ENCODE data around the gene LSP1.
"Not testable (repeated sequence)": the region's sequence is repeated elsewhere in the genome, so short reads cannot be mapped to it uniquely, and the experiment has no call there.

Gene LSP1

DNA sequence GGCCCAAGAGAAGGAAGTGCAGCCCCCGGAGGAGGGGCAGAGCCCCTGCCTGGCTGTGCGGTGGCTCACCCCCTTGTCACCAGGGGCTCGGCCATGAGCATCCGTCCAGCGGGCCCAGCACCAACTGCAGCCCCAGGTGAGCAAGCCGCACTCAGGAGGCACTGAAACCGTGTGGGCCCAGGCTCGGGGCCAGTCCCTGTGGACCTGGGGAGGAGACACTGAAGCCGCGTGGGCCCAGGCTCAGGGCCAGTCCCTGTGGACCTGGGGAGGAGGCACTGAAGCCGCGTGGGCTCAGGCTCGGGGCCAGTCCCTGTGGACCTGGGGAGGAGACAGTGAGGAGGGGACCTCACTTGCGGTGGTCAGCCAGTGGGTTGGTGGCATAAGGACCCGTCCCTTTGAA lies 13.9 kb downstream of the LSP1 start:
- no peak for DNase-seq

GRCh38 chr11:1867381-1867780 lies 14.5 kb downstream of the LSP1 start:
- no peak for DNase-seq

GRCh38 chr11:1868056-1868635 lies 15.3 kb downstream of the LSP1 start:
- no peak for DNase-seq

DNA sequence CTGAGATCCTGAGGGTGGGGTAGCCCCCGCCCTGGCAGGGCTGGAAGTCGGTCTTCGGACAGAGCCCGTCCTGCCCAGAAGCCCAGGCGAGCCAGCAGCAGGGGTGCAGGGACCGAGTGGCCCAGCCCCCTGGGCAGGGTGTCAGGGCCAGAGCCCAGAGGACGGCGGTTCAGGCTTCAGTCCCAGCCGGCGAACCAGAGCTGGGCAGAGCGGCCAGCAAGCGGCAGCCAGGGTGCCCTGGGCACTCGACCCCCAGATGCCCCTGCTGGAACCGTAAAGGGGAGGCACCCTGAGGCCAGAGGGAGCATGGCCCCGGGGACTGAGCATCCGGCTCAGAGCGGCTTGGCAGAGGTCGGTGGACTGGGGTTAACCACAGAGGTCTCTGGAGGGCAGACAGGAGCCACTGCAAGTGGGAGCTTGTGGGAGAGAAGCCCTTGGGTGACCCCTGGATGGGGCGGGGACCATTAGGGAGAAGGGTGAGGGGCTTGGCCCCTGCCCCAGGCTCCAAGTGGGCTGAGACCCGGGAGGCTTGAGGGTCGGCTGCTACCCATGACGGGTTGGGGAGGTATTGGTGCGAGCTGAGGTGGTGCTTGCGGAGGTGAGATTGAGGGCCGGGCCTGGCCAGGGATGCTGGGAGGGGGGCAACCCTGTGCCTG lies 15.9 kb downstream of the LSP1 start:
- DNase-seq: no peak

DNA sequence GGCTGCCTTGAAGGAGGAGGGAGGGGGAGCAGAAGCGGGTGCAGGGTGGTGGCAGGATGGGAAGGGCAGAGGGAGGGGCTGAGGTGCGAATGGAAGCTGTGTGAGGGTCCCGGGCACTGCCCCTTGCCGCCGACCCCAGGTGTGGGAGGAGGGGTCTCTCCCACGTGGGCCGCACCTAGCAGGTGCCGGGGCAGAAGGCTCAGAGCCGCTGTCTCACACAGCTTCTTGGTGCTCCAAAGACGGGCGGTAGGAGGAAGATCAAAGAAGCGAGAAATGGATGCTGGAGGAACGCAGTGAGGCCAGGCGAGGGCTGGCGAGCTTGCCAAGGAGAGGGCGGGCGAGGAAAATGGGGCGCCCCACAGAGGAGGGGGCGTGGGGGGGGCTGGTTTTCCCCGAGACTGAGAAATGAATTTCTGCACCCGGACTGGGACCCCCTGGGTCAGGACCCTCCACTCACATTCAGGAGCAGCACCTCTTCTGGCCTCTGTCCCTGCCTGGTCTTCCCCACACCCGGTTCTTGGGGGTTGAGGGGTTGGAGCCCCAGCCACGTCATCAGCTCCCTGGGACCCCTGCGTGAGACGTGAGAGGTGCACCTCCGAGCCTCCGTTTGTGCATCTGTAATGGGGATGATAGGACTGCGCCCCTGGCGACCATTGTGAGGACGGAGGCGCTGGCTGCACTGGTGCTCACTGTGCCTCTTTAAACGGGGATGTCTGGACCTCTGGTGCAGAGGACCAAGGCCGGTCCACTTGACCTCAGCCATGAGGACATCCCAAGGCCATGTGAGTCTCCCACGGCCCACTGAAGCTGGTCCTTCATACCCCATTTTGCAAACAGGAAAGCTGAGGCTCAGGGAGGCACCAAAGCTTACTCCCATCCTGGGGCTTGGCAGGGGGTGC lies 16.8 kb downstream of the LSP1 start:
- no peak for DNase-seq

- no peak for DNase-seq
These were observed 17.4 kb downstream of the LSP1 start for GRCh38 chr11:1870326-1870696.

- no peak for DNase-seq
These were observed 18.0 kb downstream of the LSP1 start for GRCh38 chr11:1870721-1871466.

- no peak for DNase-seq
These were observed 18.6 kb downstream of the LSP1 start for GRCh38 chr11:1871531-1871930.

- DNase-seq: no peak
These were observed 19.5 kb downstream of the LSP1 start for GRCh38 chr11:1872267-1872985.

GRCh38 chr11:1873048-1873812 lies 20.3 kb downstream of the LSP1 start:
- no peak for DNase-seq

GRCh38 chr11:1873813-1874150 lies 20.9 kb downstream of the LSP1 start:
- not testable (repeated sequence) for DNase-seq

- not testable (repeated sequence) for DNase-seq
These were observed 21.7 kb downstream of the LSP1 start for GRCh38 chr11:1874441-1875092.

- no peak for DNase-seq
These were observed 22.4 kb downstream of the LSP1 start for GRCh38 chr11:1875093-1875850.

DNA sequence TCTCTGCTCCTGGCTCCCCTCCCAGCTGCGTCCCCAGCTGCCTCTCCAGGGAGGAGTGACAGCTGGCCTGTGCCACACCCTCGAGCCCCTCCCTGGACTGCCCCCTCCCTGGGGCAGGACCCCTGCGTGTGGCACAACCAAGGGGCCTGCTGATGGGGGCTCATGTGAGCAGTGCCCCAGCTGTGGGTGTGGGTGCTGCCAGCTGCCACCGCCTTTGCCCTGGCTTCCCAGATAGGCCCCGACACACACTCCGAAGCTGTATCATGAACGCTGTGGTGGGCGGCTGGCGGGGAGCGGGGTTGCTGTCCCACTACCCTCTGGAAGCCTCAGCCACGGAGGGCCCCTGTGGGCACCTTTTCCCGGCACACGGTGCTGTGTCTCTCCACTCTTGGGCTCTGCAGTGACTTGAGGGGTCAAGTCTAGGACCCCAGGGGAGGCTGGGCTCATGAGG lies 23.0 kb downstream of the LSP1 start:
- DNase-seq: not testable (repeated sequence)

DNA sequence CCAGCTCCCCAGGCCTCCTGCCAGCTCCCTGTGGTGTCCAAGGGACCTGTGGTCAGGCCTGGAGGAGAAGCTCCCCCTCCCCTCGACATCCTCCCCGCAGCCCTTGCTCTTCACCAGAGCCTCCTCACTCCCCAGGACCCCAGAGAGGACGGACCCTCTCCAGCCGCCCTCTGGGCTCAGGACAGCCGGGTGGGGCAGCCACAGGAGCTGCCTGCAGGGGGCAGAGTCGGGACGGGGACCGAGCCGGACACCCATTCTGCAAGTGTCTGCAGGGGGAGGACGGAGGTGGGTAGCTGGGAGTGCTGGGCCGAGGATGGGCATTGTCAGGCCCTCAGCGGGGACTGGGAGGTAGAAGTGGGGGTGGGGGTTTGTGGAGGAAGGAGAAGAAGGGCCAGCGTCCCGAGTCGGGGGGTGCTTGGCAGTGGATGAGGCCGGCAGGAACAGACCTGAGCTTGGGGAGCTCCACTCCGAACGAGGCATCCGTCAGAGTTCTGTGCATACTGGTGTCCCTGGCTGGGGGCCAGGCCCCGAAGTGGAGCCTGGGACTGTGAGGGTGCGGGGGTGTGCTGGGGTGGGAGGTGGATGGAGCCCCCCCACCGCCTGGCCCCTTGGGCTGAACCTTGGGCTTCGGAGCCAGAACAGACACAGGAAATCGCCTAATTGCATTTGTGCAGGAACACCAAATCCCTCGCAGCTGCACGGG lies 23.6 kb downstream of the LSP1 start:
- no peak for DNase-seq

DNA sequence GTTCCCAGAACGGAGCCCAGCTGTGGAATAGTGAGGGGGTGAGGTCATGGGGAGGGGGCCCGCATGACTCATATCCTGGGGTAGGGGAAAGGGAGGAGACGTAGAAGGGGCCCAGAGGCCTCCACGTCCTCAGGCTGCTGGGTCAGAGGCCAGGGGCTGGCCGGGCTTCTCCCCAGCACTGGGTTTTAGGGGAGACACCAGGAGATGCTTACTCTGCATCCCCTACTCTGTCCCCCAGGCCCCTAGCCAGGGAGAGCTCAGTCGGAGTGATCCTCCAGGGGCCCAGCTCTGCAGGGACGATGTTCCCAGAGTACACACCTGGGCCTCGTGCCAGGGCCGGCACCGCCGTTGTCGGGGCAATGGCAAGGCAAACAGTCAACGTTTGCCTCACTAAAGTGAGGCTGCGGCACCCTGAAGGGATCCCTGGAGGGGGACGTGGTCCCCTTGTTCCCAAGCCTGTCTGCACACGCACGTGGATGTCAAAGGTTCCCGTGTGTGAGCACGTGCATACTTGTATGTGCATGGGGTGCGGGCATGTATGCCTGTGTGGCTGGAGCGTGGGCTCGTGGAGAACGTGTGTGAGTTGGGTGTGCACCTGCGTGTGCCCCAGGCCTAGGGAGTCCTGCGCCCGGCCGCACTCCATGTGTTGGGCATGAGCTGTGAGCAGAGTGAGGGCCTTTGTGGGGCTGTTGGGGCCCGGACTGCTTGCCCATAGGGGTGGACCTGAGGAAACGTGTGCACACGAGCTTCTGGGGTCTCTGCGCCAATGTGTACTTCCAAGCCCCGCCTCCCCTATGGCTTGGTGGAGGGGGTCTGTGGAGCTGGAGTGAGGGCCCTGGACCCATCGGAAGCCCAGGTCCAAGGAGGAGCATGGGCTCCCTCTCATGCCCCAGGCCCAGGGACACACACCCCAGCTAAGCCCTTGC lies 24.6 kb downstream of the LSP1 start:
- no peak for DNase-seq

DNA sequence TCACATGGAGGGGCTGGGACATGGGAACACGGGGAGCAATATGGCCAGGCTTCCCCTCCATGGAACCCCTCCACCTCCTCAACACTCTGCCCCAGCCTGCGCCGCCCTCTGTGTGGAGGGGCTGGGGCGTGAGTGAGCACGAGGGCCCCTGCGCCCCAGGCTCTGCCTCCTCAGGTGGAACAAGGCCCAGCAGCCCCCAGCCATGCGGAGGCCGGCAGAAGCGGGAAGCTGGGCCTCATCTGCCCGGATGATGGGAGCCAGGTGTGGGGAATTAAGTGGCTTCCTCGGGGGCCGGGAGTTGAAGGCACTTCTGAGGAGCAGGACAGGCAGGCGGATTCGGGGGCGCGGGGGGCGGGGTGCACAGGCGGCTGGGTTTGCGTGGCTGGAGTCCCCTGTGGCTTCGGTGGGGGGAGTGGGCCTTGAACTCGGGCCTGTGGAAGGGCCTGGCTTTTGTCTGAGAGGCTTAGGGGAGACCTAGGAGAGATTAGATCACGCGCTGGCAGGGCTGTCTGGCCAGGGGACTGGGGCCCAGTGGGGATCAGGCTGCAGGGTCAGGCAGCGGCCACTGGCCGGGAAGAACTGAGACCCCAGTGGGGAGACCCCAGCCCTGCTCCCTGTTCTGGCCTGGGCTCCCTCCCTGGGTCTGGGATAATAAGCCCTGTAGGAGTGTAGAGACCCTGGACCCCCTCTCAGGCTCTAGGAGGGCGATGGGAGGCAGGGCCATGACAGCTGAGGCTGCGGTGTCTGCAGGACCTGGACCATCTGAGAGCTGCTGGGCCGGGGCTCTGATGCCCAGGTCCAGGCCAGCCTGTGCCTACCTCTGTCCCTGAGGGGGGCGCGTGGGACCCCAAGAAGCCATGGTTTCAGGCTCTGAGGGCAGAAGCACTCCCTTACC lies 25.5 kb downstream of the LSP1 start:
- no peak for DNase-seq
